Measurements from ENCODE around the gene RNPEPL1. TPM values are rescaled to one million over a fixed set of nuclear protein-coding genes. Genes with fewer than 3 reads are reported as not detected.

The RNPEPL1 gene
- total and polyA plus RNA-seq, 7 donors = 48.8 to 79.6 (median 59.4) TPM

GRCh38 chr2:240579771-240580614, 11.7 kb downstream of the RNPEPL1 start:
- WGBS, 3 donors = 57 to 68% (median 68%) methylated on average over 27 of the region's 27 CpGs
- peaks cover 0 to 39% of the 10 kb centered on the region in 2 donors for H3K36me3 ChIP-seq (ENCODE audit: insufficient read depth in 1 of 2, low read depth in 1 of 2)
- DNase-seq (peak; percentile 60 to 71), ATAC-seq (peak; percentile 64 to 79 (median 68))
- H3K9me3 ChIP-seq = peaks cover 4% of the 10 kb centered on the region
- no peaks in the 10 kb centered on the region for H3K27me3 ChIP-seq (ENCODE audit: insufficient read depth in 3 of 3, low read length in 2 of 3)
- intact Hi-C loops (cut with DNase I) = loop anchor here in 1 of 2 donors (10.0 kb wide), 1 partner anchor 415 kb away; the partner anchor contains the start of gene SNED1
- no peak for TF ChIP-seq CTCF (IDR thresholded peaks at IDR 0.05)
- peaks cover 25% of the 10 kb centered on the region for H3K4me1 ChIP-seq
- H3K4me3 ChIP-seq = no peak overlapping the region
- peak overlapping the region; percentile 55 for H3K27ac ChIP-seq

GRCh38 chr2:240581811-240582210, 13.5 kb downstream of the RNPEPL1 start:
- no peak for DNase-seq
- no peak for ATAC-seq
- H3K4me1 ChIP-seq = peaks cover 30% of the 10 kb centered on the region
- no peak overlapping the region for H3K4me3 ChIP-seq
- peaks cover 0 to 21% of the 10 kb centered on the region in 2 donors for H3K36me3 ChIP-seq (ENCODE audit: insufficient read depth in 1 of 2, low read depth in 1 of 2)
- H3K27me3 ChIP-seq (ENCODE audit: insufficient read depth in 3 of 3, low read length in 2 of 3) = no peaks in the 10 kb centered on the region
- no peak for TF ChIP-seq CTCF (IDR thresholded peaks at IDR 0.05)
- H3K27ac ChIP-seq = no peak overlapping the region
- intact Hi-C loops (cut with DNase I) = loop anchor here in 1 of 2 donors (10.0 kb wide), 1 partner anchor 413 kb away; the partner anchor contains the start of gene SNED1
- 88 to 94% (median 93%) methylated on average over 5 of the region's 5 CpGs for WGBS, 3 donors
- peaks cover 4% of the 10 kb centered on the region for H3K9me3 ChIP-seq

- 78 to 87% (median 84%) methylated on average over 3 of the region's 3 CpGs for WGBS, 3 donors
- DNase-seq = no peak
- no peak overlapping the region for H3K27ac ChIP-seq
- peaks cover 37% of the 10 kb centered on the region for H3K4me1 ChIP-seq
- no peak for TF ChIP-seq CTCF (IDR thresholded peaks at IDR 0.05)
- H3K4me3 ChIP-seq = no peak overlapping the region
- peaks cover 0 to 11% of the 10 kb centered on the region in 2 donors for H3K36me3 ChIP-seq (ENCODE audit: insufficient read depth in 1 of 2, low read depth in 1 of 2)
- H3K9me3 ChIP-seq = peaks cover 4% of the 10 kb centered on the region
- intact Hi-C loops (cut with DNase I) = loop anchor here in 1 of 2 donors (10.0 kb wide), 1 partner anchor 412 kb away; the partner anchor contains the start of gene SNED1
- ATAC-seq = no peak
- no peaks in the 10 kb centered on the region for H3K27me3 ChIP-seq (ENCODE audit: insufficient read depth in 3 of 3, low read length in 2 of 3)
Measured at GRCh38 chr2:240582781-240583180, 14.5 kb downstream of the RNPEPL1 start.

GRCh38 chr2:240583774-240584173, 15.5 kb downstream of the RNPEPL1 start:
- DNase-seq (peak in 1 of 2 donors; percentile 3), ATAC-seq (no peak)
- intact Hi-C loops (cut with DNase I) = loop anchor here in 1 of 2 donors (2.0 to 10.0 kb wide), 2 partner anchors 13 to 411 kb away; partner anchors contain the start of gene SNED1

More at GRCh38 chr2:240583774-240584173, 15.5 kb downstream of the RNPEPL1 start:
- H3K4me1 ChIP-seq = peaks cover 40% of the 10 kb centered on the region
- no peak overlapping the region for H3K4me3 ChIP-seq
- peaks cover 4% of the 10 kb centered on the region for H3K9me3 ChIP-seq
- H3K36me3 ChIP-seq (ENCODE audit: insufficient read depth in 1 of 2, low read depth in 1 of 2) = peaks cover 0 to 2% of the 10 kb centered on the region in 2 donors
- peak overlapping the region; percentile 99 for H3K27ac ChIP-seq
- WGBS, 3 donors = 85 to 90% (median 89%) methylated on average over 4 of the region's 4 CpGs
- no peaks in the 10 kb centered on the region for H3K27me3 ChIP-seq (ENCODE audit: insufficient read depth in 3 of 3, low read length in 2 of 3)
- TF ChIP-seq CTCF (IDR thresholded peaks at IDR 0.05) = no peak

Data from psoas muscle (tissue), 8 donors.